Astrocyte (in vitro differentiated cells and primary cell): ENCODE results near the gene MAPKAP1. TPM values are rescaled to one million over a fixed set of nuclear protein-coding genes. Genes with fewer than 3 reads are reported as not detected.

Experiments used
- DNase-seq: peaks from one replicate; pipeline ENCODE4 v3.0.0-alpha.2; 2010; ENCODE audit warnings: low read depth
- FAIRE-seq: peaks from 2 replicates; lab custom pipeline; 2011; peaks lifted over from hg19 to GRCh38; lab: Jason Lieb, UNC
- H2AFZ ChIP-seq: 2 replicates; pipeline ENCODE4 v1.6.0; 2012; ENCODE audit warnings: low read depth, low read length, inconsistent platforms
- H3K27ac ChIP-seq: 2 replicates; pipeline ENCODE4 v1.5.1; 2011; ENCODE audit warnings: low read depth, low read length, inconsistent platforms
- H3K27me3 ChIP-seq: 2 replicates; pipeline ENCODE4 v1.6.0; 2011; ENCODE audit warnings: low read length, inconsistent platforms; ENCODE audit not compliant: insufficient read depth
- H3K36me3 ChIP-seq: 2 replicates; pipeline ENCODE4 v1.5.1; 2011; ENCODE audit warnings: low read length, inconsistent platforms; ENCODE audit not compliant: insufficient read depth
- H3K4me1 ChIP-seq: 2 replicates; pipeline ENCODE4 v1.5.1; 2011; ENCODE audit warnings: low read length, inconsistent platforms; ENCODE audit not compliant: insufficient read depth
- H3K4me2 ChIP-seq: 2 replicates; pipeline ENCODE4 v1.6.0; 2012; ENCODE audit warnings: low read length, inconsistent platforms
- H3K4me3 ChIP-seq: 2 replicates; pipeline ENCODE4 v1.5.1; 2011; ENCODE audit warnings: low read depth, mild to moderate bottlenecking, low read length, inconsistent platforms; ENCODE audit not compliant: insufficient read depth
- H3K79me2 ChIP-seq: 2 replicates; pipeline ENCODE4 v1.6.0; 2012; ENCODE audit warnings: mild to moderate bottlenecking, low read length, inconsistent platforms; ENCODE audit not compliant: insufficient read depth
- H3K9ac ChIP-seq: 2 replicates; pipeline ENCODE4 v1.6.0; 2012; ENCODE audit warnings: mild to moderate bottlenecking, low read length, inconsistent platforms
- H3K9me3 ChIP-seq: 2 replicates; pipeline ENCODE4 v1.5.1; 2012; ENCODE audit warnings: low read depth, mild to moderate bottlenecking, low read length, inconsistent platforms; ENCODE audit not compliant: insufficient read depth
- H4K20me1 ChIP-seq: 2 replicates; pipeline ENCODE4 v1.6.0; 2012; ENCODE audit warnings: low read length, inconsistent platforms; ENCODE audit not compliant: insufficient read depth
- H3K27ac Mint-ChIP-seq: one replicate; pipeline ENCODE4 v1.8.0; 2021; ENCODE audit warnings: mild to moderate bottlenecking, mixed read lengths; ENCODE audit not compliant: unreplicated experiment
- H3K27me3 Mint-ChIP-seq: one replicate; pipeline ENCODE4 v1.8.0; 2021; ENCODE audit warnings: low read depth, mixed read lengths; ENCODE audit not compliant: unreplicated experiment
- H3K36me3 Mint-ChIP-seq: one replicate; pipeline ENCODE4 v1.8.0; 2021; ENCODE audit warnings: low read depth, mixed read lengths; ENCODE audit not compliant: unreplicated experiment
- H3K4me1 Mint-ChIP-seq: one replicate; pipeline ENCODE4 v1.8.0; 2021; ENCODE audit warnings: low read depth, mixed read lengths; ENCODE audit not compliant: unreplicated experiment
- H3K4me3 Mint-ChIP-seq: one replicate; pipeline ENCODE4 v1.8.0; 2021; ENCODE audit warnings: mild to moderate bottlenecking, moderate library complexity, mixed read lengths; ENCODE audit not compliant: unreplicated experiment
- H3K9me3 Mint-ChIP-seq: one replicate; pipeline ENCODE4 v1.8.0; 2021; ENCODE audit warnings: mild to moderate bottlenecking, mixed read lengths; ENCODE audit not compliant: unreplicated experiment
- EZH2 ChIP-seq: IDR thresholded peaks from 2 replicates; pipeline ENCODE4 v1.6.1; 2012; ENCODE audit warnings: mild to moderate bottlenecking, low read length, inconsistent platforms; ENCODE audit not compliant: insufficient read depth
- total RNA-seq: library from RNA; stranded (reverse); gene quantifications from 2 replicates; pipeline ENCODE4 v1.2.1, GENCODE V29; 2021
- TF ChIP-seq, protein P1 (sequence below): IDR thresholded peaks from 2 replicates; pipeline ENCODE4 v1.5.1; 2011; ENCODE audit warnings: low read depth, mild to moderate bottlenecking, inconsistent platforms, low read length, moderate library complexity; ENCODE audit not compliant: insufficient read depth

The MAPKAP1 gene
- total RNA-seq, 1 donor from 2014 or later, result 109 TPM

GRCh38 chr9:125687163-125687863, 19.7 kb downstream of the MAPKAP1 start:
- H4K20me1 ChIP-seq, result peaks cover 41% of the 10 kb centered on the region
- TF ChIP-seq, protein P1, sequence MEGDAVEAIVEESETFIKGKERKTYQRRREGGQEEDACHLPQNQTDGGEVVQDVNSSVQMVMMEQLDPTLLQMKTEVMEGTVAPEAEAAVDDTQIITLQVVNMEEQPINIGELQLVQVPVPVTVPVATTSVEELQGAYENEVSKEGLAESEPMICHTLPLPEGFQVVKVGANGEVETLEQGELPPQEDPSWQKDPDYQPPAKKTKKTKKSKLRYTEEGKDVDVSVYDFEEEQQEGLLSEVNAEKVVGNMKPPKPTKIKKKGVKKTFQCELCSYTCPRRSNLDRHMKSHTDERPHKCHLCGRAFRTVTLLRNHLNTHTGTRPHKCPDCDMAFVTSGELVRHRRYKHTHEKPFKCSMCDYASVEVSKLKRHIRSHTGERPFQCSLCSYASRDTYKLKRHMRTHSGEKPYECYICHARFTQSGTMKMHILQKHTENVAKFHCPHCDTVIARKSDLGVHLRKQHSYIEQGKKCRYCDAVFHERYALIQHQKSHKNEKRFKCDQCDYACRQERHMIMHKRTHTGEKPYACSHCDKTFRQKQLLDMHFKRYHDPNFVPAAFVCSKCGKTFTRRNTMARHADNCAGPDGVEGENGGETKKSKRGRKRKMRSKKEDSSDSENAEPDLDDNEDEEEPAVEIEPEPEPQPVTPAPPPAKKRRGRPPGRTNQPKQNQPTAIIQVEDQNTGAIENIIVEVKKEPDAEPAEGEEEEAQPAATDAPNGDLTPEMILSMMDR, result no peak
- no peak for TF ChIP-seq EZH2
- FAIRE-seq, result no peak

DNA sequence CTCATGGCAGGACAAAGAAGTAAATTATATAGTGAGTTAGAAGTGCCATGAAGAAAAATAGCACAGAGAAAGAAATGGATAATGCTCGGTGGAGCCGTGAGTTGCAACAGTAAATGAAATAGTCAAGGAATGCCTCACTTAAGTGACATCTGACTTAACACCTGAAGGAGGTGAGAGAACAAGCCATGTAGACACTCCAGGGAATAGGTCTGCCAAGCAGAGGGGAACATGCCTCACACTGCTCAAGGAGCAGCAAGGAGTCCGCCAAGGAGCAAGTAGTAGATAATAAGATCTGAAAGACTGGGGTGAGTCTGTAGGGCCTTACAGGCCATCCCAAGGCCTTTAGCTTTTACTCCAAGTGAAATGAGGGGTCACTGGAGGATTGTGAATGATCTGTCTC, 21.8 kb downstream of the MAPKAP1 start:
- Histone ChIP-seq H3K79me2 (peaks cover 74% of the 10 kb centered on the region), H4K20me1 (peaks cover 24% of the 10 kb centered on the region), H3K4me2 (no peak overlapping the region), H3K4me1 (peaks cover 8% of the 10 kb centered on the region), H3K4me3 (no peak overlapping the region), H3K27ac (no peak overlapping the region), H3K9me3 (no peaks in the 10 kb centered on the region), H2AFZ (no peak overlapping the region), H3K27me3 (no peaks in the 10 kb centered on the region), H3K36me3 (no peaks in the 10 kb centered on the region), H3K9ac (no peak overlapping the region)
- TF ChIP-seq EZH2, result no peak
- TF ChIP-seq, protein P1, result no peak
- Mint-ChIP-seq H3K36me3 (peaks cover 10% of the 10 kb centered on the region), H3K4me3 (no peak overlapping the region), H3K9me3 (no peaks in the 10 kb centered on the region), H3K27me3 (no peaks in the 10 kb centered on the region), H3K27ac (no peak overlapping the region), H3K4me1 (peaks cover 23% of the 10 kb centered on the region)
- DNase-seq (no peak), FAIRE-seq (no peak)

More at GRCh38 chr9:125687163-125687863, 19.7 kb downstream of the MAPKAP1 start:
- DNase-seq, result no peak
- Mint-ChIP-seq H3K9me3 (no peaks in the 10 kb centered on the region), H3K4me1 (peaks cover 21% of the 10 kb centered on the region), H3K27me3 (no peaks in the 10 kb centered on the region), H3K4me3 (no peak overlapping the region), H3K36me3 (peaks cover 14% of the 10 kb centered on the region), H3K27ac (no peak overlapping the region)
- Histone ChIP-seq H3K27ac (no peak overlapping the region), H2AFZ (no peak overlapping the region), H3K27me3 (no peaks in the 10 kb centered on the region), H3K4me2 (no peak overlapping the region), H3K9me3 (no peaks in the 10 kb centered on the region), H3K4me1 (peaks cover 8% of the 10 kb centered on the region), H3K4me3 (no peak overlapping the region), H3K9ac (no peak overlapping the region), H3K79me2 (peaks cover 71% of the 10 kb centered on the region), H3K36me3 (no peaks in the 10 kb centered on the region)

GRCh38 chr9:125683486-125683885, 23.5 kb downstream of the MAPKAP1 start:
- Mint-ChIP-seq H3K4me1 (peaks cover 26% of the 10 kb centered on the region), H3K4me3 (no peak overlapping the region), H3K27me3 (no peaks in the 10 kb centered on the region), H3K27ac (no peak overlapping the region), H3K9me3 (no peaks in the 10 kb centered on the region), H3K36me3 (peaks cover 9% of the 10 kb centered on the region)
- H2AFZ ChIP-seq, result no peak overlapping the region
- peak overlapping the region; percentile 35 for H3K4me2 ChIP-seq
- FAIRE-seq (peak; percentile 34), DNase-seq (peak; percentile 84)
- H3K79me2 ChIP-seq, result peaks cover 79% of the 10 kb centered on the region
- no peaks in the 10 kb centered on the region for H3K36me3 ChIP-seq
- H3K4me3 ChIP-seq, result no peak overlapping the region
- H3K4me1 ChIP-seq, result peaks cover 8% of the 10 kb centered on the region
- H3K27me3 ChIP-seq, result no peaks in the 10 kb centered on the region
- no peaks in the 10 kb centered on the region for H3K9me3 ChIP-seq
- TF ChIP-seq, protein P1, result no peak
- no peak for TF ChIP-seq EZH2
- peak overlapping the region; percentile 43 for H3K27ac ChIP-seq
- H4K20me1 ChIP-seq, result peaks cover 19% of the 10 kb centered on the region
- no peak overlapping the region for H3K9ac ChIP-seq
